H9 (cell line): Measurements from ENCODE around the gene UTP4. TPM values are rescaled to one million over a fixed set of nuclear protein-coding genes. Genes with fewer than 3 reads are reported as not detected.
"Not testable (repeated sequence)": the region's sequence is repeated elsewhere in the genome, so short reads cannot be mapped to it uniquely, and the experiment has no call there.

Experiments
- DNase-seq: peaks from one replicate; pipeline ENCODE4 v3.0.0-alpha.2; 2017
- H2AFZ ChIP-seq: one replicate; pipeline ENCODE4 v1.6.1; 2013; ENCODE audit warnings: mild to moderate bottlenecking, low read length, control low read depth, moderate library complexity
- H2AK5ac ChIP-seq: 2 replicates; pipeline ENCODE4 v1.6.1; 2013; ENCODE audit warnings: low read length, control low read depth, mixed read lengths; ENCODE audit not compliant: insufficient read length
- H2BK120ac ChIP-seq: one replicate; pipeline ENCODE4 v1.6.1; 2013; ENCODE audit warnings: low read depth, mild to moderate bottlenecking, low read length, control low read depth, inconsistent platforms; ENCODE audit not compliant: poor library complexity, severe bottlenecking
- H2BK12ac ChIP-seq: 2 replicates; pipeline ENCODE4 v1.6.1; 2013; ENCODE audit warnings: low read length, control low read depth, mixed read lengths, low read depth; ENCODE audit not compliant: insufficient read length
- H2BK15ac ChIP-seq: 2 replicates; pipeline ENCODE4 v1.6.1; 2013; ENCODE audit warnings: low read depth, low read length, control low read depth
- H2BK20ac ChIP-seq: one replicate; pipeline ENCODE4 v1.6.1; 2013; ENCODE audit warnings: low read depth, mild to moderate bottlenecking, low read length, control low read depth, inconsistent platforms; ENCODE audit not compliant: poor library complexity, severe bottlenecking
- H2BK5ac ChIP-seq: 2 replicates; pipeline ENCODE4 v1.6.1; 2013; ENCODE audit warnings: low read length, control low read depth, mixed read lengths; ENCODE audit not compliant: insufficient read length
- H3K14ac ChIP-seq: 2 replicates; pipeline ENCODE4 v1.6.1; 2013; ENCODE audit warnings: low read length, control low read depth; ENCODE audit not compliant: insufficient read depth
- H3K18ac ChIP-seq: 2 replicates; pipeline ENCODE4 v1.6.1; 2013; ENCODE audit warnings: low read depth, mild to moderate bottlenecking, mixed read lengths, low read length, control low read depth; ENCODE audit not compliant: insufficient read length
- H3K23ac ChIP-seq: 2 replicates; pipeline ENCODE4 v1.6.1; 2013; ENCODE audit warnings: low read length, control low read depth, mixed read lengths, low read depth; ENCODE audit not compliant: insufficient read length
- H3K23me2 ChIP-seq: 2 replicates; pipeline ENCODE4 v1.6.1; 2013; ENCODE audit warnings: low read depth, mild to moderate bottlenecking, mixed read lengths, low read length, control low read depth; ENCODE audit not compliant: insufficient read length, poor library complexity, severe bottlenecking
- H3K27ac ChIP-seq: 2 replicates; pipeline ENCODE4 v1.5.1; 2013; ENCODE audit warnings: low read length, control low read depth, mixed read lengths, low read depth; ENCODE audit not compliant: insufficient read length
- H3K27me3 ChIP-seq: 2 replicates; pipeline ENCODE4 v1.6.1; 2013; ENCODE audit warnings: low read length, control low read depth, inconsistent platforms; ENCODE audit not compliant: insufficient read depth
- H3K4ac ChIP-seq: 2 replicates; pipeline ENCODE4 v1.6.1; 2013; ENCODE audit warnings: low read depth, mild to moderate bottlenecking, control low read depth, inconsistent platforms, low read length, moderate library complexity
- H3K4me1 ChIP-seq: 2 replicates; pipeline ENCODE4 v1.6.1; 2013; ENCODE audit warnings: low read length, control low read depth, inconsistent platforms; ENCODE audit not compliant: insufficient read depth
- H3K4me2 ChIP-seq: 2 replicates; pipeline ENCODE4 v1.6.1; 2013; ENCODE audit warnings: low read length, control low read depth, mixed read lengths; ENCODE audit not compliant: insufficient read length, insufficient read depth
- H3K56ac ChIP-seq: 2 replicates; pipeline ENCODE4 v1.6.1; 2013; ENCODE audit warnings: low read depth, mild to moderate bottlenecking, mixed read lengths, low read length, control low read depth; ENCODE audit not compliant: insufficient read length
- H3K79me1 ChIP-seq: 2 replicates; pipeline ENCODE4 v1.6.1; 2013; ENCODE audit warnings: low read depth, mild to moderate bottlenecking, moderate library complexity, low read length, control low read depth, inconsistent platforms; ENCODE audit not compliant: insufficient read depth, poor library complexity, severe bottlenecking
- H3K79me2 ChIP-seq: 2 replicates; pipeline ENCODE4 v1.6.1; 2013; ENCODE audit warnings: low read length, control low read depth, inconsistent platforms; ENCODE audit not compliant: insufficient read depth
- H3K9ac ChIP-seq: 2 replicates; pipeline ENCODE4 v1.6.1; 2013; ENCODE audit warnings: low read length, control low read depth, mixed read lengths; ENCODE audit not compliant: insufficient read length; ENCODE audit errors: extremely low read depth
- H3K9me3 ChIP-seq: one replicate; pipeline ENCODE4 v1.6.1; 2013; ENCODE audit warnings: low read depth, low read length, inconsistent platforms; ENCODE audit not compliant: control insufficient read depth
- H3T11ph ChIP-seq: one replicate; pipeline ENCODE4 v1.6.1; 2013; ENCODE audit warnings: mild to moderate bottlenecking, low read length, control low read depth, inconsistent platforms
- H4K20me1 ChIP-seq: one replicate; pipeline ENCODE4 v1.6.1; 2013; ENCODE audit not compliant: control insufficient read depth, insufficient read length, insufficient read depth
- H4K5ac ChIP-seq: 2 replicates; pipeline ENCODE4 v1.6.1; 2013; ENCODE audit warnings: low read depth, mild to moderate bottlenecking, mixed read lengths, low read length, control low read depth; ENCODE audit not compliant: insufficient read length
- H4K8ac ChIP-seq: replicated peaks from 2 replicates; pipeline ENCODE4 v1.6.1; 2013; ENCODE audit warnings: low read length, control low read depth, mixed read lengths, low read depth; ENCODE audit not compliant: insufficient read length
- H4K91ac ChIP-seq: 2 replicates; pipeline ENCODE4 v1.6.1; 2013; ENCODE audit warnings: low read depth, mild to moderate bottlenecking, moderate library complexity, mixed read lengths, low read length, control low read depth; ENCODE audit not compliant: insufficient read length
- H3K27ac Mint-ChIP-seq, 3 experiments: 2 replicates in 2 of 3; 3 replicates in 1 of 3; pipeline ENCODE4 v1.8.0; 2020 to 2021; ENCODE audit warnings: mixed read lengths in 3 of 3, mild to moderate bottlenecking in 1 of 3, moderate library complexity in 1 of 3
- H3K27me3 Mint-ChIP-seq: 2 replicates; pipeline ENCODE4 v1.8.0; 2021; ENCODE audit warnings: low read depth, mild to moderate bottlenecking, moderate library complexity, mixed read lengths
- H3K36me3 Mint-ChIP-seq, 3 experiments: 2 replicates in 2 of 3; 3 replicates in 1 of 3; pipeline ENCODE4 v1.8.0; 2020 to 2021; ENCODE audit warnings: low read depth in 3 of 3, mixed read lengths in 3 of 3; ENCODE audit not compliant: insufficient read depth in 1 of 3
- H3K4me1 Mint-ChIP-seq, 2 experiments: 2 replicates each; pipeline ENCODE4 v1.8.0; 2020; ENCODE audit warnings: mixed read lengths in 2 of 2
- H3K4me3 Mint-ChIP-seq, 2 experiments: 2 replicates in 1 of 2; 3 replicates in 1 of 2; pipeline ENCODE4 v1.8.0; 2020 to 2021; ENCODE audit warnings: mild to moderate bottlenecking in 2 of 2, mixed read lengths in 2 of 2, moderate library complexity in 1 of 2
- H3K9me3 Mint-ChIP-seq, 2 experiments: 2 replicates in 1 of 2; 3 replicates in 1 of 2; pipeline ENCODE4 v1.8.0; 2020; ENCODE audit warnings: mild to moderate bottlenecking in 2 of 2, mixed read lengths in 2 of 2, moderate library complexity in 1 of 2
- CTCF ChIP-seq: fragments of 200-600 bp; sonication (generic); conservative IDR thresholded peaks from 3 replicates; pipeline ENCODE4 v1.8.0; 2021; ENCODE audit warnings: antibody characterized with exemption, mild to moderate bottlenecking
- WGBS: extraction: QIAGEN DNeasy Blood & Tissue Kit; methylation state at CpG from one replicate; pipeline ENCODE4 v1.1.7; 2013; ENCODE audit warnings: missing lambda C conversion rate, low lambda C conversion rate, mixed read lengths; ENCODE audit not compliant: insufficient read length; ENCODE audit errors: extremely low coverage; 5-methylcytosine and 5-hydroxymethylcytosine counted together
- total RNA-seq: library from RNA; stranded (reverse); gene quantifications from 2 replicates; pipeline ENCODE4 v1.2.1, GENCODE V29; 2021

UTP4 gene
- total RNA-seq, 1 experiment from 2014 or later = 94.0 TPM

GRCh38 chr16:69123910-69124309, 8.5 kb upstream of the UTP4 start:
- Histone ChIP-seq H2BK20ac (no peak overlapping the region), H3K79me2 (peaks cover 6% of the 10 kb centered on the region; the same call in 1 of the 2 replicates), H2BK120ac (no peak overlapping the region), H3K56ac (no peak overlapping the region), H3K23ac (no peak overlapping the region), H4K91ac (no peak overlapping the region), H2BK12ac (no peak overlapping the region), H3K4me1 (no peaks in the 10 kb centered on the region), H3K4ac (no peak overlapping the region), H3K14ac (no peak overlapping the region), H3K9ac (no peak overlapping the region), H3K79me1 (peaks cover 3% of the 10 kb centered on the region), H2BK15ac (no peak overlapping the region), H3T11ph (no peak overlapping the region), H3K4me2 (no peak overlapping the region), H3K18ac (no peak overlapping the region), H3K27me3 (no peaks in the 10 kb centered on the region), H4K8ac (no peak overlapping the region), H2AFZ (no peak overlapping the region), H4K20me1 (peaks cover 2% of the 10 kb centered on the region), H4K5ac (no peak overlapping the region), H3K9me3 (no peaks in the 10 kb centered on the region), H3K23me2 (no peaks in the 10 kb centered on the region), H2BK5ac (no peak overlapping the region), H3K27ac (no peak overlapping the region), H2AK5ac (no peak overlapping the region)
- Mint-ChIP-seq H3K36me3 (peaks cover 28 to 49% (median 44%) of the 10 kb centered on the region in 3 experiments), H3K4me3 (no peak overlapping the region), H3K4me1 (0 out of 4 replicates have a peak, but pooled peaks cover 0 to 2% of the 10 kb centered on the region in 2 experiments), H3K27me3 (no peaks in the 10 kb centered on the region), H3K27ac (no peak overlapping the region), H3K9me3 (no peaks in the 10 kb centered on the region)
- WGBS = no CpG with 5 or more reads among the region's 3 CpGs
- peak; percentile 81 for TF ChIP-seq CTCF
- DNase-seq = no peak

GRCh38 chr16:69124406-69124805, 8.0 kb upstream of the UTP4 start:
- H3T11ph ChIP-seq, H3K4ac ChIP-seq, H3K4me1 Mint-ChIP-seq: not testable (repeated sequence)

More at GRCh38 chr16:69124406-69124805, 8.0 kb upstream of the UTP4 start:
- H3K27me3 ChIP-seq, H3K9me3 ChIP-seq, H2BK15ac ChIP-seq, H2BK120ac ChIP-seq, H3K27ac Mint-ChIP-seq, H3K79me2 ChIP-seq, H3K23me2 ChIP-seq, DNase-seq, H3K4me2 ChIP-seq, H3K56ac ChIP-seq, H4K8ac ChIP-seq, H3K27me3 Mint-ChIP-seq, H3K4me3 Mint-ChIP-seq, H3K18ac ChIP-seq, H3K4me1 ChIP-seq, H2BK20ac ChIP-seq, H2BK12ac ChIP-seq, H2BK5ac ChIP-seq, H4K91ac ChIP-seq, H2AK5ac ChIP-seq, H3K9me3 Mint-ChIP-seq, H2AFZ ChIP-seq, H4K20me1 ChIP-seq, H4K5ac ChIP-seq, H3K9ac ChIP-seq, H3K27ac ChIP-seq, H3K14ac ChIP-seq, H3K79me1 ChIP-seq, H3K23ac ChIP-seq: not testable (repeated sequence)
- H3K36me3 Mint-ChIP-seq = peaks cover 24 to 46% (median 40%) of the 10 kb centered on the region in 3 experiments
- no CpG with 5 or more reads among the region's 8 CpGs for WGBS
